HAP-1 (cell line): ENCODE results near the gene PRPF19.

Source experiments
- DNase-seq, 2 experiments: peaks; one replicate each; pipeline ENCODE4 v3.0.0-alpha.2; 2016 to 2020; ENCODE audit warnings: low spot score in 2 of 2
- H3K27me3 ChIP-seq: fragments of 250-450 bp; sonication (Bioruptor Pico); 2 replicates; pipeline ENCODE4 v1.5.1; 2020; ENCODE audit warnings: low read depth, mild to moderate bottlenecking, moderate library complexity
- H3K36me3 ChIP-seq: fragments of 250-450 bp; sonication (Bioruptor Pico); replicated peaks from 2 replicates; pipeline ENCODE4 v1.5.1; 2020; ENCODE audit warnings: mild to moderate bottlenecking
- H3K4me1 ChIP-seq: fragments of 250-450 bp; sonication (Bioruptor Pico); 2 replicates; pipeline ENCODE4 v1.5.1; 2020; ENCODE audit warnings: mild to moderate bottlenecking
- H3K4me3 ChIP-seq: fragments of 250-450 bp; sonication (Bioruptor Pico); 2 replicates; pipeline ENCODE4 v1.5.1; 2020; ENCODE audit warnings: mild to moderate bottlenecking, moderate library complexity
- H3K9me3 ChIP-seq: fragments of 250-450 bp; sonication (Bioruptor Pico); 2 replicates; pipeline ENCODE4 v1.5.1; 2020; ENCODE audit warnings: mild to moderate bottlenecking, moderate library complexity
- in situ Hi-C: fragments of 300-500 bp; cut with MboI; formaldehyde crosslinking; loops from 3 replicates; pipeline ENCODE4 v1.14.3; 2020; ENCODE audit warnings: low sequenced_read_pairs, inconsistent platforms, mixed read lengths

The PRPF19 gene

DNA sequence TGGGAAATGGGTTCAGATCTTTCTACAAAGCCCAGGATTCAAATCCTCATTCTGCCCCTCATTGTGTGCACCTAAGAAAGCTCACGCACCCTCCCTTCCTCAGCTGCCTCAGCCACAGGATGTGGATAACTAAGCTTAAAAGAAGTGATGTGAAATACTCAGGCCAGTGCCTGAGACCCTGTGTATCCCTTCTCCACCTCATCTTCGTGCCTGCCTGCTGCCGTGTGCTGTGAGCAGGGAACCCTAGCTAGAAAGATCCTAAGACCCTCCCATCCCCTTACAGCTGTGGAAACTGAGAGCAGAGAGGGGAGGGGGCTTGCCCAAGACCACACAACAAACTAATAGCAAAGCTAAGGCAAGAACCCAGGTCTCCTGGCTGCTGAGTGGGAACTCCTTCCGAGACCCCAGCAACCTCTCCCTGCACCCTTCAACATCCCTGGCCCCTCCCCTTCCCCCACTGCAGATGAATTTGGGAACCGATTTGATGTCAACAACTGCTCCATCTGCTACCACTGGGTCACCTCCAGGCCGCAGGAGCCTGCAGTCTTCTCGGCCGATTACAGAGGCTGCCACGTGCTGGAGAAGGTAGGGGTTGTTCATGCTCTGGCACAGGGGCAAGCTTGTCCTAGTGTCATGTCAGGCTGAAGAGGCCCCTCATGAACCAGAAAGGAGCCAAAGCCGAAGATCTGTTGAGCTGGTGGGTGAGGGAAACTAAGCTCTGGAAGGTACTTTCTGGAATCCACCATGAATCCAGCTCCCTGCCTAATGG is 37.5 kb downstream of the PRPF19 start:
- no peak overlapping the region for H3K4me3 ChIP-seq
- in situ Hi-C loops = no loop called here
- H3K36me3 ChIP-seq = no peaks in the 10 kb centered on the region
- no peaks in the 10 kb centered on the region for H3K27me3 ChIP-seq
- DNase-seq = no peak
- H3K9me3 ChIP-seq = no peaks in the 10 kb centered on the region
- H3K4me1 ChIP-seq = no peaks in the 10 kb centered on the region

- no peaks in the 10 kb centered on the region for H3K36me3 ChIP-seq
- DNase-seq = no peak
- H3K4me3 ChIP-seq = no peak overlapping the region
- H3K9me3 ChIP-seq = no peaks in the 10 kb centered on the region
- no peaks in the 10 kb centered on the region for H3K4me1 ChIP-seq
- in situ Hi-C loops = no loop called here
- no peaks in the 10 kb centered on the region for H3K27me3 ChIP-seq
Observed at GRCh38 chr11:60867871-60868681, 38.3 kb downstream of the PRPF19 start.

GRCh38 chr11:60866911-60867870 is 39.2 kb downstream of the PRPF19 start, which contains the start of gene ZP1:
Gene ZP1, plus strand, starts transcription at chr11:60867542. Its CDS starts 20 bp downstream, at chr11:60867562.
- in situ Hi-C loops = no loop called here
- no peak within 1 kb of the TSS for H3K4me3 ChIP-seq
- H3K4me1 ChIP-seq = no peaks in the 10 kb centered on the region
- DNase-seq = no peak
- no peaks in the 10 kb centered on the region for H3K36me3 ChIP-seq
- no peaks in the 10 kb centered on the region for H3K9me3 ChIP-seq
- no peaks in the 10 kb centered on the region for H3K27me3 ChIP-seq

GRCh38 chr11:60864856-60865513 is 41.4 kb downstream of the PRPF19 start:
- no peak for DNase-seq
- Histone ChIP-seq H3K4me3 (no peak overlapping the region), H3K9me3 (no peaks in the 10 kb centered on the region), H3K36me3 (no peaks in the 10 kb centered on the region), H3K4me1 (no peaks in the 10 kb centered on the region), H3K27me3 (no peaks in the 10 kb centered on the region)
- in situ Hi-C loops = no loop called here

GRCh38 chr11:60863550-60864521 is 42.5 kb downstream of the PRPF19 start:
- in situ Hi-C loops = no loop called here
- Histone ChIP-seq H3K4me1 (no peaks in the 10 kb centered on the region), H3K27me3 (no peaks in the 10 kb centered on the region), H3K4me3 (no peak overlapping the region), H3K9me3 (no peaks in the 10 kb centered on the region), H3K36me3 (no peaks in the 10 kb centered on the region)
- no peak for DNase-seq

DNA sequence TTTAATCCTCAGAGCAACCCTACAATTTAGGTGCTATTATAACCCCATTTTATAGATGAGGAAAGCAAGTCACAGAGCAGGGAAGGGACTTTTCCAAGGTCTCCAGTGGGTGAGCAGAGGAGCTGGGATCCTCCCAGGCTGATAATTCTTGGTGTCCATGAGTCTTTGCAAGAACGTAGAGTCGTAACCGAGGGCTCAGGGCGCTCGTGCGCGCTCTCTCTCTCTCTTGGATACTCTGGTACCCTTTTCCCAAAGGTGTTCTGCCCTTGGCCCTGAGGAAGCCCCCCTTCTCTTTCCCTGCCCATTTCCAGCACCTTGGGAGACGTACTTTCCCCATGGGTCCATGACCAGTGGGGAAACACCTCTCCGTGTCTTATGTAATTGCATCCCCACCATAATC is 44.2 kb downstream of the PRPF19 start:
- Histone ChIP-seq H3K4me3 (no peak overlapping the region), H3K36me3 (no peaks in the 10 kb centered on the region), H3K4me1 (no peaks in the 10 kb centered on the region), H3K27me3 (no peaks in the 10 kb centered on the region), H3K9me3 (no peaks in the 10 kb centered on the region)
- no peak for DNase-seq
- in situ Hi-C loops = no loop called here

DNA sequence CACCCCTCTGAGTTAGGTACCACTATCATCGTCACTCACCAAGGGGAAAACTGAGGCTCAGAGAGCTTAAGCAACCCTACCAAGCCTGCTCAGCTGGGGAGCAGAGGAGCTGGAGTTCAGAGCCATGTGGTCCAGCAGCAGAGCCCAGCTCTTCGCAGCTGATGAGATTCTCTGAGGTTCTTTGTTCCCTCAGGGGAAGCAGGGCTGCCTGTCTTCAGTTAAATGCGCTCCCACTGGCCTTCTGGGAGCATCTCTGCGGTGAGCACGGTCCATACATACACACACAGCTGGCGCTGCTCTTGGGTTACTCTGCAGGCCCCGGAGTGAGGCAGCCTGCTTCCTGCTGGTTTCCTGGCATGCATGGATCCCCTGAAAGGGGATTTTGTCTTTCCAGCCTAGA is 45.4 kb downstream of the PRPF19 start:
- DNase-seq = no peak
- H3K4me1 ChIP-seq = no peaks in the 10 kb centered on the region

GRCh38 chr11:60859616-60860250 is 46.7 kb downstream of the PRPF19 start:
- no peak for DNase-seq
- H3K27me3 ChIP-seq = no peaks in the 10 kb centered on the region
- H3K4me1 ChIP-seq = no peaks in the 10 kb centered on the region
- H3K9me3 ChIP-seq = no peaks in the 10 kb centered on the region
- in situ Hi-C loops = no loop called here
- no peaks in the 10 kb centered on the region for H3K36me3 ChIP-seq
- no peak overlapping the region for H3K4me3 ChIP-seq

More for the DNA sequence above, 45.4 kb downstream of the PRPF19 start:
- in situ Hi-C loops = no loop called here
- no peaks in the 10 kb centered on the region for H3K27me3 ChIP-seq
- H3K4me3 ChIP-seq = no peak overlapping the region
- H3K9me3 ChIP-seq = no peaks in the 10 kb centered on the region
- no peaks in the 10 kb centered on the region for H3K36me3 ChIP-seq

GRCh38 chr11:60858731-60859464 is 47.5 kb downstream of the PRPF19 start:
- Histone ChIP-seq H3K4me1 (no peaks in the 10 kb centered on the region), H3K9me3 (no peaks in the 10 kb centered on the region), H3K36me3 (no peaks in the 10 kb centered on the region), H3K27me3 (no peaks in the 10 kb centered on the region), H3K4me3 (no peak overlapping the region)
- in situ Hi-C loops = no loop called here
- DNase-seq = no peak

- no peaks in the 10 kb centered on the region for H3K36me3 ChIP-seq
- H3K4me3 ChIP-seq = no peak overlapping the region
- DNase-seq = no peak
- no peaks in the 10 kb centered on the region for H3K27me3 ChIP-seq
- H3K9me3 ChIP-seq = no peaks in the 10 kb centered on the region
- in situ Hi-C loops = no loop called here
- H3K4me1 ChIP-seq = no peaks in the 10 kb centered on the region
Observed at GRCh38 chr11:60858236-60858635, 48.1 kb downstream of the PRPF19 start.

- Histone ChIP-seq H3K27me3 (no peaks in the 10 kb centered on the region), H3K9me3 (no peaks in the 10 kb centered on the region), H3K36me3 (no peaks in the 10 kb centered on the region), H3K4me3 (no peak overlapping the region), H3K4me1 (no peaks in the 10 kb centered on the region)
- no peak for DNase-seq
- in situ Hi-C loops = no loop called here
Observed at GRCh38 chr11:60857378-60858232, 48.8 kb downstream of the PRPF19 start.
